Stimulated activated CD4-positive, alpha-beta T cell treated with anti-CD3 and anti-CD28 coated beads, Interleukin-4, amount 100 ng/mL, for 48 hours (primary cell): Measurements from ENCODE around the gene SLC35G6.
"Not testable (repeated sequence)": the region's sequence is repeated elsewhere in the genome, so short reads cannot be mapped to it uniquely, and the experiment has no call there.

Source experiments
- DNase-seq, 2 donors: peaks; one replicate each; pipeline ENCODE4 v3.0.0-alpha.2; 2020; ENCODE audit warnings: low read depth in 2 of 2

Gene SLC35G6

GRCh38 chr17:7460850-7461660, 20.2 kb upstream of the SLC35G6 start:
- no peak for DNase-seq

- no peak for DNase-seq
Observed at GRCh38 chr17:7462474-7463371, 18.5 kb upstream of the SLC35G6 start.

- no peak for DNase-seq
Observed at GRCh38 chr17:7463372-7463846, 17.8 kb upstream of the SLC35G6 start.

- DNase-seq, result no peak
Observed at GRCh38 chr17:7464081-7464480, 17.2 kb upstream of the SLC35G6 start.

- no peak for DNase-seq
Observed at GRCh38 chr17:7465597-7466275, 15.5 kb upstream of the SLC35G6 start.

- no peak for DNase-seq
Observed at GRCh38 chr17:7466318-7466638, 15.0 kb upstream of the SLC35G6 start.

- no peak for DNase-seq
Observed at GRCh38 chr17:7466639-7467341, 14.5 kb upstream of the SLC35G6 start.

GRCh38 chr17:7467498-7467897, 13.7 kb upstream of the SLC35G6 start:
- no peak for DNase-seq

- DNase-seq, result no peak
Observed at GRCh38 chr17:7468290-7468689, 13.0 kb upstream of the SLC35G6 start.

GRCh38 chr17:7468804-7469389, 12.3 kb upstream of the SLC35G6 start:
- DNase-seq, result no peak

GRCh38 chr17:7469843-7470242, 11.4 kb upstream of the SLC35G6 start:
- DNase-seq, result not testable (repeated sequence)

GRCh38 chr17:7470457-7470973, 10.7 kb upstream of the SLC35G6 start:
- DNase-seq, result not testable (repeated sequence)

GRCh38 chr17:7471729-7472128, 9.5 kb upstream of the SLC35G6 start:
- DNase-seq, result no peak

- DNase-seq, result not testable (repeated sequence)
Observed at GRCh38 chr17:7474767-7475166, 6.5 kb upstream of the SLC35G6 start.

GRCh38 chr17:7475764-7476422, 5.4 kb upstream of the SLC35G6 start:
- DNase-seq, result no peak

- DNase-seq, result no peak
Observed at GRCh38 chr17:7476494-7476893, 4.8 kb upstream of the SLC35G6 start.

GRCh38 chr17:7476951-7477350, 4.3 kb upstream of the SLC35G6 start:
- no peak for DNase-seq

- DNase-seq, result no peak
Observed at GRCh38 chr17:7477392-7478275, 3.6 kb upstream of the SLC35G6 start.
